ENCODE measurements around the gene TPP1. TPM values are rescaled to one million over a fixed set of nuclear protein-coding genes. Genes with fewer than 3 reads are reported as not detected.

TPP1 gene
- polyA plus RNA-seq, 2 of the 4 experiments (the other 2 are of a cell fraction) = 41.6 to 53.2 TPM

DNA sequence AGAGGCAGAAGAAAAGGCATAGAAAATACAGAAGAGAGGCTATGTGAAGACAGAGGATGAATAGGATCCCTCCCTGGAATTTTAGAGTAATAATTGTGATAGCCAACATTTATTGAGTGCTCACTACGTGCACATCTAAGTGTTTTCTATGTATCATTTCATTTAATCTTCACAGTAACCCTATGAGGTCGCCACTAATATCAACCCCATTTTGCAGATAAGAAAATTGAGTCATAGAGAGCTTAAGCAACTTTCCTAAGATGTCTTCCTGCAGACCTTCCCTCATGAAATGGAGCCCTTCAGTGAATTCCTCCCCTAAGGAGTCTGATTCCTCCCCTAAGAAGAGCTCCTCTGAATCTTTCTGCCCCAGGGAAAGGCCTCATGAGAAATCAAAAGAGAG, 53.9 kb downstream of the TPP1 start:
- POLR2A ChIA-PET = no interaction called here
- Histone ChIP-seq H3K9me3 (no peaks in the 10 kb centered on the region), H3K4me1 (peaks cover 6% of the 10 kb centered on the region; the same call in 2 of the 3 replicates), H3K27ac (no peak overlapping the region), H3K4me2 (no peak overlapping the region), H3K4me3 (no peak overlapping the region)
- ATAC-seq (no peak), FAIRE-seq (no peak), DNase-seq (ENCODE audit: low read depth in 1 of 2, low spot score in 1 of 2) (no peak)
- CTCF ChIA-PET = interaction anchor here (0.6 kb wide), 1 partner anchor 29 kb away, joined by 3 read pairs; no protein-coding TSS in a partner anchor
- TF ChIP-seq POLR2AphosphoS2 (conservative IDR thresholded peaks at IDR 0.05; ENCODE audit: low read length) (no peak), RNF2 (IDR thresholded peaks at IDR 0.05; ENCODE audit: borderline replicate concordance, low read depth) (no peak), NR3C1 (IDR thresholded peaks at IDR 0.05) (no peak), RARB (CRISPR knock-in tag; IDR thresholded peaks at IDR 0.05) (no peak)
- WGBS (ENCODE audit: missing lambda C conversion rate) = 57% methylated on average over 2 of the region's 2 CpGs

DNA sequence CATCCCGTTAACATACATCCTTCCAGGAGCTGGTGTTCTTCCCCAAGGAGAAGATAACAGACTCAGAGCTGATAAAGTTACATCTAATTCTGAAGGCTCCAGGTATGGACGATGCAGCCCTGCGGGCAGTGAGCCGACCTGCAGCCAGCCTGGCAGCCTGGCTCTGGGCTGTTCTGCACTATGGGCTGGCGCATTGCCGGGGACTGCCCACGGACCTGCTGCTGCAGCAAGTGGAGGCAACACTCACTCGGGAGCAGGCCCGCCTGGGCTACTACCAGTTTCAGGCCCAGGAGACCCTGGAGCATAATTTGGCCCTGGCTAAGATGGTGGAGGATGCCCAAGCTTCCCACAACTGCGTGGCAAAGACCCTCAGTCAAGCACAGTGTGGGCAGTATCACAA, 55.6 kb downstream of the TPP1 start:
- 58% methylated on average over 4 of the region's 10 CpGs for WGBS (ENCODE audit: missing lambda C conversion rate)
- no peaks in the 10 kb centered on the region for H3K9me3 ChIP-seq
- no peak for ATAC-seq
- POLR2A ChIA-PET = no interaction called here
- CTCF ChIA-PET = interaction anchor here (1.0 to 1.9 kb wide), 3 partner anchors 8 to 34 kb away, joined by 3 to 8 read pairs (median 3); no protein-coding TSS in a partner anchor
- H3K27ac ChIP-seq = no peak overlapping the region
- H3K4me3 ChIP-seq = no peak overlapping the region
- TF ChIP-seq BCL3 (IDR thresholded peaks at IDR 0.05) (no peak), HOXB13 (CRISPR knock-in tag; IDR thresholded peaks at IDR 0.05; ENCODE audit: low read depth) (no peak), GATA3 (IDR thresholded peaks at IDR 0.05; ENCODE audit: borderline replicate concordance) (no peak), ATOH8 (CRISPR knock-in tag; IDR thresholded peaks at IDR 0.05; ENCODE audit: low read depth) (no peak), HOXB5 (CRISPR knock-in tag; IDR thresholded peaks at IDR 0.05) (no peak), RAD21 (conservative IDR thresholded peaks at IDR 0.05 in 1 of 2, IDR thresholded peaks at IDR 0.05 in 1 of 2) (no peak), POLR2A (IDR thresholded peaks at IDR 0.05; ENCODE audit: low read length) (no peak), MYC (IDR thresholded peaks at IDR 0.05; ENCODE audit: borderline replicate concordance, low read length) (no peak), JUNB (IDR thresholded peaks at IDR 0.05) (no peak), EHMT2 (IDR thresholded peaks at IDR 0.05; ENCODE audit: low read depth) (no peak), NFE2L2 (conservative IDR thresholded peaks at IDR 0.05; ENCODE audit: low read length) (no peak), USF2 (IDR thresholded peaks at IDR 0.05) (no peak), ZFP36 (IDR thresholded peaks at IDR 0.05; ENCODE audit: borderline replicate concordance, partially characterized antibody) (no peak), MAX (IDR thresholded peaks at IDR 0.05) (no peak), ZC3H11A (IDR thresholded peaks at IDR 0.05) (no peak)
- TF ChIP-seq, protein P1, sequence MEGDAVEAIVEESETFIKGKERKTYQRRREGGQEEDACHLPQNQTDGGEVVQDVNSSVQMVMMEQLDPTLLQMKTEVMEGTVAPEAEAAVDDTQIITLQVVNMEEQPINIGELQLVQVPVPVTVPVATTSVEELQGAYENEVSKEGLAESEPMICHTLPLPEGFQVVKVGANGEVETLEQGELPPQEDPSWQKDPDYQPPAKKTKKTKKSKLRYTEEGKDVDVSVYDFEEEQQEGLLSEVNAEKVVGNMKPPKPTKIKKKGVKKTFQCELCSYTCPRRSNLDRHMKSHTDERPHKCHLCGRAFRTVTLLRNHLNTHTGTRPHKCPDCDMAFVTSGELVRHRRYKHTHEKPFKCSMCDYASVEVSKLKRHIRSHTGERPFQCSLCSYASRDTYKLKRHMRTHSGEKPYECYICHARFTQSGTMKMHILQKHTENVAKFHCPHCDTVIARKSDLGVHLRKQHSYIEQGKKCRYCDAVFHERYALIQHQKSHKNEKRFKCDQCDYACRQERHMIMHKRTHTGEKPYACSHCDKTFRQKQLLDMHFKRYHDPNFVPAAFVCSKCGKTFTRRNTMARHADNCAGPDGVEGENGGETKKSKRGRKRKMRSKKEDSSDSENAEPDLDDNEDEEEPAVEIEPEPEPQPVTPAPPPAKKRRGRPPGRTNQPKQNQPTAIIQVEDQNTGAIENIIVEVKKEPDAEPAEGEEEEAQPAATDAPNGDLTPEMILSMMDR (IDR thresholded peaks at IDR 0.05) = no peak
- no peak overlapping the region for H3K4me2 ChIP-seq
- FAIRE-seq = no peak
- DNase-seq (ENCODE audit: low read depth in 1 of 2, low spot score in 1 of 2) = no peak
- peaks cover 4% of the 10 kb centered on the region; the same call in 2 of the 3 replicates for H3K4me1 ChIP-seq
